ENCODE results near the gene FAM241B.
A peak's percentile ranks its signal among the peaks of the same experiment; 100 is the strongest.

The FAM241B gene

DNA sequence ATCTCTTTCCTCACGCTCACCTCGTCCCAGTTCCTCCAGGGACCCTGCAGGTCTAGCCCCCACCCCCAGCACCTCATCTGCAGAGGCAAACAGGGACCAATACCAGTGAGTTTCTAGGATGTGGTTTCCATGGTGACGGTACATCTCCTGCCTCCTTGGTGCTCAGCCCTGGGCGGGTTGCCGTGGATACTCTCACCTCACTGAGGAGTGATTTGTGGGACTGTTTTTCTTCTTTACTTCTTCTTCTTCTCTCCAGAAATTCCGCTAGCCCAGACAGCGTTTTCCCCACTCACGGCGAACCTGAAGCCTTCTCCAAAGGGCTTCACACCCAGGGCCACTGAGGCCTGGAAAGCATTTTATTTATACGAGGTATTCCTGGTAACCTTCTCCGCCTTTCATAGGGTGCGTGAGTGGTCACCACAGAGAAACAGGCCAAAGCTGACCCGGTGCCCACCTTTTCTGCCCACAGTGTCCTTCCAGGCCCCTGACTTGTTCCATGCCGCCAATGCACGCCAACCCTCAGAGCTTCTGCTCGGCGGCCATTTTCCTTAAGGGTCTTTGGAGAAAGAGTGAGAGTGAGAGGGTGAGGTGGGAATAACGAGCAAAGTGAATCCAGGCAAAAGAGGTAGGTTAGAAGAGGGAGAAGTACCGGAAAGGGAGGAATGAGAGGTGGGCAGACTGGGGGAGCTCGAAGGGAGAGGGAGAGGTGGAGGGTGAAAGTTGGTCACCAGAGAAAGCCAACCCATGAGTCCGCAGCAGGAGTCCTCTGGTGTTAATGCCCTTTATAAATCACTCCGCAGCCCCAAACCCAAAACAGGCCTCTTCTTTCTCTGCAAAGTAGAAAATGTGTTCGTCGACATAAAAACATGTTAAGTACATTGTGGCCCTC lies 15.5 kb downstream of the FAM241B start:
- H3K4me3 ChIP-seq (ENCODE audit: low read length) = no peak overlapping the region
- DNase-seq (ENCODE audit: low read depth, low spot score) = no peak

DNA sequence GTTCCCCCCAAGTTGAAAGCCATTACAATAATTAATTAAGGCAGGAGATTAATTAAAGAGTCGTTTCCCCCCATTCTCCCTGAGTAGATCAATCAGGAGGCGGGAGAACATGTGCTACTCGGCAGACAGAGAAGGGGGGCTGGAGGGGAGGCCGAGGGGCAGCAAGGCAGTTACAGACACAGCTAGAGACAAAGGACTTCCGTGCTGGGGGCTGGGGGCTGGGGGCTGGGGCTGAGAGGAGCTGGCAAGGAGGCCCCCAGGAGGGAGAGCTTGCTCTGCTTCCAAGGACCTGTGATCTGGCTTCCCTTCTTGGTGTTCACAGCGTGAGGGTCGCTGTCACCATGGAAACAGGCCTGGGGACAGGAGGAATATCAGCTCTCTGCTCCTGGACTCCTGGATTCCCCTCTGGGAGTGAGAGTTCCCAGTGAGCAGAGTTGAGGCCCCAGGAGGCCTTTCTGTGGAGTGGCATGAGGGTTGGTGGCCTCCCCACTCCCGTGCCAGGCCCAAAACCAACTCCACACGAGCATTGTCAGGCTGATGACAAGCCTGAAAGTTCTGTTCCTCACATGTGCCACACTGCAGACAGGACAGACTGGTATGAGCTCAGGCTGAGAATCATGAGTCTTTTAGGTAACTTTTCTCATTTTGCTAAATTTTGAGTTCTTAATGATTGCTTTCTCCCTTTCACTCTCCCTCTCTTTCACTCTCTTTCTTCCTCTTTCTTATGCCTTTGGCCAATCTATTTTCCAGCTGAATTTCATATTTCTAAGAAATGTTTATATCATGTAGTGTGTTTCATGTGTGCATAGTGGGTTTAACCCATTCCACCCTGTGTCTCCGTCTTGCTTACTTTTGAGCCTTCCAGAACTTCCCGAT lies 16.4 kb downstream of the FAM241B start:
- no peak for DNase-seq (ENCODE audit: low read depth, low spot score)
- H3K4me3 ChIP-seq (ENCODE audit: low read length) = no peak overlapping the region

- DNase-seq (ENCODE audit: low read depth, low spot score) = no peak
- no peak overlapping the region for H3K4me3 ChIP-seq (ENCODE audit: low read length)
Observed at GRCh38 chr10:69647126-69647525, 17.1 kb downstream of the FAM241B start.

DNA sequence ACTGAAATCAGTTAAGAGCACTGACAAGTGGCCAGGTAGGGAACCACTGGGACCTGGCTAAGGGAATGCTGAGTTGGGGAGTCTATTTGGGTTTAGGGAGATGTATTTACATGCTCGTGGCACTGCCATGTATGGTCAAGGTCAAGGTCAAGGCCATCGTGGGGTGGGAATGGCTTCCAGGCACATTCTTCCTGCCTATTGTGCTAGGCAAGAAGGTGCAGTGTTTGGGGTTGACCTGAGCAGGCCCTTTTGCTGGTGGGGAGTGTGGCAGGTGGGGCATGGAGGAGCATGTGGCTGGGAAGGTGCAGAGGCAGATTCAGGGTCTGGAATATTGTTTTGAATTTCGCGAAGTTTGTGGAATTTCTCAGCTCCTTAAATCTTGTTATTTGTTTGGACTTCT lies 17.8 kb downstream of the FAM241B start:
- DNase-seq (ENCODE audit: low read depth, low spot score) = no peak

GRCh38 chr10:69648461-69648860 lies 18.4 kb downstream of the FAM241B start:
- H3K4me3 ChIP-seq (ENCODE audit: low read length) = no peak overlapping the region
- no peak for DNase-seq (ENCODE audit: low read depth, low spot score)

More for the DNA sequence above, 17.8 kb downstream of the FAM241B start:
- H3K4me3 ChIP-seq (ENCODE audit: low read length) = no peak overlapping the region

- DNase-seq (ENCODE audit: low read depth, low spot score) = no peak
- H3K4me3 ChIP-seq (ENCODE audit: low read length) = no peak overlapping the region
Observed at GRCh38 chr10:69649786-69650550, 19.9 kb downstream of the FAM241B start.

GRCh38 chr10:69650589-69651261 lies 20.7 kb downstream of the FAM241B start:
- peak; percentile 80 for DNase-seq (ENCODE audit: low read depth, low spot score)
- H3K4me3 ChIP-seq (ENCODE audit: low read length) = no peak overlapping the region

DNA sequence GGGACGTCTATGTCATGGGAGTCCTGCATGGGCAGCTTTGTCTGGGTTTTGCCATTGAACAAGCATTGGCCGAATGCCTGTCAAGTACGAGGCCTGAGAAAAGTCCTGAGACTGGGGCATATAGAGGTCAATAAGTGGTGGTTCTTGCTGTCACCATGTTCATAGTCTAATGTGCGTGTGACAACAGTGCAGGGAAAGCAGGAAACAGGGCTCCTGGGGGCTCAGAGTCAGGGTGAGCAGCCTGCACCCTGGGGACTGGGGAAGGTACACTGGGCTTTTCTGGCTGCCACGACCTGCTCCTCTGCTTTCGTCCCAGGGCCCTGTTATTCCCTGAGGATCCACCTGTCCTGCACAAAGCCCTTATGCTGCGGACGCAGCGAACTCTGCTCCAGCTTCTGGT lies 21.3 kb downstream of the FAM241B start:
- DNase-seq (ENCODE audit: low read depth, low spot score) = no peak
- H3K4me3 ChIP-seq (ENCODE audit: low read length) = no peak overlapping the region

GRCh38 chr10:69652111-69652856 lies 22.2 kb downstream of the FAM241B start:
- no peak for DNase-seq (ENCODE audit: low read depth, low spot score)
- no peak overlapping the region for H3K4me3 ChIP-seq (ENCODE audit: low read length)

DNA sequence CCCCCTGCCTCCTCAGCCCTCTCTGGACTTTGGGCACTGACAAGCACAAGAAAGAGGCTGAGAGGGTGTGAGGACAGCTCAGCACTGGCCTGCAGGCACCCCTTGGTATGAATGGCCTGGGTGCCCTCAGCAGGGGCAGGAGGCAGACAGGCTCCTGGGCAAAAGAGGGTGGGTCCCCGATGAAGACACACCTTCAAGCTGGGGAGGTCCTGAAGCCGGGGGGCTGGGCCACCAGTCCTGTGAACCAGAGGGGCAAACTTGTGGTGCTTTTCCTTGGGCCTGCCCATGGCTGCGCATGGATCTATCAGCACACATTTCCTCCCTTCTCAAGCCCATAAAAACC lies 22.8 kb downstream of the FAM241B start:
- no peak for DNase-seq (ENCODE audit: low read depth, low spot score)

GRCh38 chr10:69653561-69653960 lies 23.5 kb downstream of the FAM241B start:
- no peak for DNase-seq (ENCODE audit: low read depth, low spot score)
- no peak overlapping the region for H3K4me3 ChIP-seq (ENCODE audit: low read length)

More for the DNA sequence above, 22.8 kb downstream of the FAM241B start:
- H3K4me3 ChIP-seq (ENCODE audit: low read length) = no peak overlapping the region

GRCh38 chr10:69655124-69655867 lies 25.2 kb downstream of the FAM241B start:
- H3K4me3 ChIP-seq (ENCODE audit: low read length) = no peak overlapping the region
- DNase-seq (ENCODE audit: low read depth, low spot score) = no peak

GRCh38 chr10:69655868-69656555 lies 26.0 kb downstream of the FAM241B start:
- DNase-seq (ENCODE audit: low read depth, low spot score) = no peak
- no peak overlapping the region for H3K4me3 ChIP-seq (ENCODE audit: low read length)

DNA sequence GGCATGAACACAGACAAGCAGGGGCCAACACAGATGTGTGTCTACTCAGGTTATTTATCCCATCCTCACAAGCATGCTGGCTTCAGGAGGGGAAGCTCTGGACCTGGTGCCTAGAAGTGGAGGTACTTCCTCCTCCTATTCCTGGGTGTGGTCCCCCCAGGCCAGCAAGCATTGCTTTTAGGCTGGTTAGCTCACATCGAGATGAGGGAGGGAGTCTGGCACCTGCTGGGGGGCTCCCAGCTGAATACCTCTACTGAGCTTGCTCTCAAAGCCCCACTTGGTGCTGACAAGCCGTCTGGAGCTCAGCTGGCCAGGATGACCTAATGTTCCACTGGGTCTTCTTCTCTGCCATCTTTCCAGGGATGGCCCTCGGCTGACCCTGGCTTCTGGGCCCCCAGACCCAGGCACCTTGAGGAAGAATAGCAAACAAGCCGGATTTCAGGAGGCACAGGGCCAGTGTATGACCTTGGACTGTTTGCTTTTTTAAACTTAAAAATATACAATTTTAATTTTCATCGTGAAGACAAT lies 26.8 kb downstream of the FAM241B start:
- H3K4me3 ChIP-seq (ENCODE audit: low read length) = no peak overlapping the region

DNA sequence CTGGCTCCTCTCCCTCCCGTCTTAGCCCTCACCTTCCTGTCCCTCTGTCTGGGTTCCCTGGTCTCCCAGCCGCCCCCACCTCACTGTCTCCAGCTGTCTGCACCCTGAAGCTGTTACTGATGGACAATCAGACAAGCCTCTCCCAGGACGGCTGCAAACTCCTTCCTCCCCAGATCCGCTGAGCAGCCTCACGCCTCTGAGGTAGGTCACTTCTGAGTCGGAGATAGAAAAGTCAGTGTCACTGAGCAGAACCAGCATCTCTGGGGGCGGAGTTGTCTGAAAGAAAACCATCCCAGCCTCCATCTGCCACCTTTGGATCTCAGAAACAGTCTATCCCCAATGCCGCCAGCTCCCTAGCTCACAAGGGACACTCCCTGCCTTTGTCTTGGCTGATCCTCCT lies 27.4 kb downstream of the FAM241B start:
- no peak for DNase-seq (ENCODE audit: low read depth, low spot score)
- no peak overlapping the region for H3K4me3 ChIP-seq (ENCODE audit: low read length)

More for the DNA sequence above, 26.8 kb downstream of the FAM241B start:
- DNase-seq (ENCODE audit: low read depth, low spot score) = no peak

- no peak for DNase-seq (ENCODE audit: low read depth, low spot score)
Observed at GRCh38 chr10:69657866-69658265, 27.8 kb downstream of the FAM241B start.

More at GRCh38 chr10:69657866-69658265, 27.8 kb downstream of the FAM241B start:
- no peak overlapping the region for H3K4me3 ChIP-seq (ENCODE audit: low read length)

All from Jurkat, Clone E6-1 (cell line).